ENCODE measurements around the gene GTPBP3. TPM values are rescaled to one million over a fixed set of nuclear protein-coding genes. Genes with fewer than 3 reads are reported as not detected.

GTPBP3 gene
- total RNA-seq, 1 donor from 2014 or later = 256 TPM

GRCh38 chr19:17325881-17326594, 11.3 kb upstream of the GTPBP3 start:
- Histone ChIP-seq H3K9me3 (no peaks in the 10 kb centered on the region), H3K4me1 (peaks cover 13 to 18% of the 10 kb centered on the region in 2 donors), H3K27me3 (no peaks in the 10 kb centered on the region), H3K27ac (peak overlapping the region in 1 of 2 donors; percentile 34), H3K36me3 (peaks cover 8 to 9% of the 10 kb centered on the region in 2 donors), H3K4me3 (no peak overlapping the region)
- TF ChIP-seq CTCF (IDR thresholded peaks at IDR 0.05) = no peak
- peak in 1 of 2 donors; percentile 83 for DNase-seq (ENCODE audit: low spot score in 2 of 2)
- intact Hi-C loops (cut with DNase I) = no loop called here

- Histone ChIP-seq H3K36me3 (peaks cover 3 to 4% of the 10 kb centered on the region in 2 donors), H3K27ac (no peak overlapping the region), H3K4me1 (peaks cover 13 to 18% of the 10 kb centered on the region in 2 donors), H3K27me3 (no peaks in the 10 kb centered on the region), H3K4me3 (no peak overlapping the region), H3K9me3 (no peaks in the 10 kb centered on the region)
- TF ChIP-seq CTCF (IDR thresholded peaks at IDR 0.05) = no peak
- DNase-seq (ENCODE audit: low spot score in 2 of 2) = no peak
- intact Hi-C loops (cut with DNase I) = no loop called here
Observed at GRCh38 chr19:17326595-17326966, 10.8 kb upstream of the GTPBP3 start.

DNA sequence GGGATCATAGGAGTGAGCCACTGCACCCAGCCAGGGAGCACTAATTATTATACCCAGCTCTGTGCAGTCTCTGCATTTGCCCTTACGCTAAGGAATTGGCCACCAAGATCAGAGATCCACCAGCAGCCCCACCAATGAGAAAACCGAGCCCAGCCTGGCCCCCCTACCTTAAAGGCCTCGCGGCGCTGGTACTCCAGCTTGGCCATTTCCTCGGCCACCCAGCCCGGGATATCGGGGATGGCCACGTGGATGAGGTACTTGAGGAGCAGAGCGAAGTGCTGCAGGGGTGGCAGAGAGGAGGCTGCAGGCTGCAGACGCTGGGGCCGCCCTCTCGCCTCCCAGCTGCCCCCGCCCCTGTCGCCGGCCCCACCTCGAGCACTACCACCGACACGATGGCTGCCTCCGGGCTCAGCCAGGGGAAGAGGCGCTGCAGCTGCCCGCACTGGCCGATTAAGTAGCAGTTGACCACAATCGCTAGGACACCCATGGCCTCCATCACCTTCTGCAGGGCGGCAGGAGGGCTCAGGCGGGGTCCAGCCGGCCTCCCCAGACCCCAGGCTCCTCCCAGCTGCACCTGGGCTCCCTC, 10.2 kb upstream of the GTPBP3 start:
- Histone ChIP-seq H3K9me3 (no peaks in the 10 kb centered on the region), H3K27ac (no peak overlapping the region), H3K4me3 (no peak overlapping the region), H3K36me3 (no peaks in the 10 kb centered on the region), H3K27me3 (no peaks in the 10 kb centered on the region), H3K4me1 (peaks cover 13 to 18% of the 10 kb centered on the region in 2 donors)
- DNase-seq (ENCODE audit: low spot score in 2 of 2) = no peak
- no peak for TF ChIP-seq CTCF (IDR thresholded peaks at IDR 0.05)
- intact Hi-C loops (cut with DNase I) = no loop called here

GRCh38 chr19:17327654-17328516, 9.5 kb upstream of the GTPBP3 start:
- intact Hi-C loops (cut with DNase I) = no loop called here
- H3K9me3 ChIP-seq = no peaks in the 10 kb centered on the region
- DNase-seq (ENCODE audit: low spot score in 2 of 2) = no peak
- no peaks in the 10 kb centered on the region for H3K36me3 ChIP-seq
- H3K27me3 ChIP-seq = no peaks in the 10 kb centered on the region
- H3K4me1 ChIP-seq = peaks cover 10 to 18% of the 10 kb centered on the region in 2 donors
- H3K27ac ChIP-seq = no peak overlapping the region
- no peak for TF ChIP-seq CTCF (IDR thresholded peaks at IDR 0.05)
- H3K4me3 ChIP-seq = peak overlapping the region; percentile 27 to 30

- no peak for DNase-seq (ENCODE audit: low spot score in 2 of 2)
Observed at GRCh38 chr19:17328517-17329365, 8.6 kb upstream of the GTPBP3 start.

More at GRCh38 chr19:17328517-17329365, 8.6 kb upstream of the GTPBP3 start:
- intact Hi-C loops (cut with DNase I) = no loop called here
- Histone ChIP-seq H3K4me3 (peak overlapping the region; percentile 27 to 30), H3K27me3 (no peaks in the 10 kb centered on the region), H3K27ac (no peak overlapping the region), H3K36me3 (no peaks in the 10 kb centered on the region), H3K4me1 (peaks cover 4 to 14% of the 10 kb centered on the region in 2 donors), H3K9me3 (no peaks in the 10 kb centered on the region)
- TF ChIP-seq CTCF (IDR thresholded peaks at IDR 0.05) = no peak
